ENCODE data around the gene SMPDL3B. TPM values are rescaled to one million over a fixed set of nuclear protein-coding genes. Genes with fewer than 3 reads are reported as not detected.
"Not testable (repeated sequence)": the region's sequence is repeated elsewhere in the genome, so short reads cannot be mapped to it uniquely, and the experiment has no call there.

Gene SMPDL3B
- total RNA-seq, 2 experiments from 2014 or later: 0.52 to 0.72 TPM

DNA sequence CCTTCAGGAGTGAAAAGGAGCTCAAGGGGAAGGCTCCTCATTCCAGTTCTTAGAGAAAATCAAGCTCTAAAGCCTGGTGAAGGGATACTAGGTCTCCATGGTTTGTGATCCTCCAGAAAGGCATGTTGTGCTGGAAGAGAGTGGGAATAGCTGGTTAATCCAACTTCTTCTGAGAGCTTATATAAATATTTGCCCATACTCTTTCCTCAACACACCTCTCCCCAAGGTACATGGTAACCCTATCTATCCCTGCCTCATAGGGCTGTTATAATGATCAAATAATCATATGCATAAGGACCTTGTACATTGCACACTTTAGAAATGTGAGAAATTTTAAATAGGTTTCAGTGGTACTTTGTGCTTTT, 39.6 kb downstream of the SMPDL3B start:
- CTCF ChIA-PET: no interaction called here
- Mint-ChIP-seq H3K27ac (no peak overlapping the region), H3K4me1 (ENCODE audit: low read depth) (peaks cover 4% of the 10 kb centered on the region), H3K4me3 (no peak overlapping the region), H3K36me3 (ENCODE audit: low read depth) (peaks cover 2% of the 10 kb centered on the region), H3K27me3 (ENCODE audit: low read depth) (no peaks in the 10 kb centered on the region), H3K9me3 (no peaks in the 10 kb centered on the region)
- DNase-seq: no peak
- intact Hi-C loops (cut with micrococcal nuclease): no loop called here

DNA sequence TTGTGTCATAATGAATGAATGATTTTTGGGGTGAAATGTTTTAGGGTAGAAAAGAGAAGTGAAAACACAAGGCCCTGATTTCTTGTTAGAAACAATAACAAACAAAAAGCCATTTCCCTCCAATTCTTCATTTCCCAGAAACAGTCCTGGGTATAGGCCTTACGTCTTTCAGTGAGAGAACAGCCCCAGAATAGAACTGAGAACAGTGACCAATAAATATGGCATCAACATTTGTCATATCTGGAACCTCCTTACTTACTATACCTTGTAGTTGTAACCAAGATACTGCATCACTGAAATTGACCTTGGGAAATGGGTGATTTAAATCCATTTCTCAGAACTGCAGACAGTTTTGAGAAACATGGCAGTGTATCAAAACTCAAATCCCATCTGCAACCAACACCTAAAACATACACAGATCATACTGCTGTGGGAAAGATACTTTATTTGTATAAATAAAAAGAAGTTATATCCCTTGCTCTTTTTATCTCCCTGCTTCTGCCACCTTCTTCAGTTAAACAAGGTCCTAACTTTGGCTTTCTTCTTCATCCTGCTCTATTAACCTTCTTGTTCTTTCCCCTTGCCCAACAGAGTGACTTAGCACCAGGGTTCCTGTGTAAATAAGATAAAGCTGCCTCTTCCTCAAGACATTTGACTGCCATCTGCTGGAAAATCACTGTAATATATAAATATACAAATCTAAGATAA, 44.5 kb downstream of the SMPDL3B start:
- CTCF ChIA-PET: interaction anchor here (0.5 to 3.4 kb wide), 5 partner anchors 34 to 122 kb away, joined by 3 to 23 read pairs (median 4); no protein-coding TSS in a partner anchor
- peaks cover 2% of the 10 kb centered on the region for H3K36me3 Mint-ChIP-seq (ENCODE audit: low read depth)
- no peak overlapping the region for H3K27ac Mint-ChIP-seq
- DNase-seq: no peak
- intact Hi-C loops (cut with micrococcal nuclease): loop anchor here (1.0 kb wide), 2 partner anchors 39 to 121 kb away; no protein-coding TSS in a partner anchor
- H3K4me1 Mint-ChIP-seq (ENCODE audit: low read depth): no peaks in the 10 kb centered on the region
- H3K4me3 Mint-ChIP-seq: no peak overlapping the region
- no peaks in the 10 kb centered on the region for H3K27me3 Mint-ChIP-seq (ENCODE audit: low read depth)
- no peaks in the 10 kb centered on the region for H3K9me3 Mint-ChIP-seq

DNA sequence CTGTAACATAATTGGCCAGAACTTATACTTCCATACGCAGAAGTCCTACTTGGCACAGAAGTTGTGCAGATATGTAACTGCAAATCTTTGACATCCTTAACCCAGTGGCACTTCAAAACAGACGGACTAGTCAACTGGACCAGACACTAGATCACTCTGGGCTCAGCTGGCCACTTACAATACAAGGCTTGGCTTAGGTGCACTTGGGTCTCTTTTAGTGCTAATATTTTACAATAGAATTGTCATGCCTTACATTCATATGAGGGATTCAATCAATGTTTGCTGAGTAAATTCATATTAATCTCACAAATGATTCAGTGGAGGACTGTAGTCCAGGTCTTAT, 45.0 kb downstream of the SMPDL3B start:
- no peaks in the 10 kb centered on the region for H3K4me1 Mint-ChIP-seq (ENCODE audit: low read depth)
- intact Hi-C loops (cut with micrococcal nuclease): loop anchor here (1.0 kb wide), 2 partner anchors 40 to 122 kb away; no protein-coding TSS in a partner anchor
- H3K27me3 Mint-ChIP-seq (ENCODE audit: low read depth): no peaks in the 10 kb centered on the region
- H3K36me3 Mint-ChIP-seq (ENCODE audit: low read depth): peaks cover 2% of the 10 kb centered on the region
- no peaks in the 10 kb centered on the region for H3K9me3 Mint-ChIP-seq
- CTCF ChIA-PET: interaction anchor here (0.5 to 3.4 kb wide), 6 partner anchors 14 to 172 kb away, joined by 3 to 23 read pairs (median 4); no protein-coding TSS in a partner anchor
- no peak for DNase-seq
- no peak overlapping the region for H3K27ac Mint-ChIP-seq
- H3K4me3 Mint-ChIP-seq: no peak overlapping the region

DNA sequence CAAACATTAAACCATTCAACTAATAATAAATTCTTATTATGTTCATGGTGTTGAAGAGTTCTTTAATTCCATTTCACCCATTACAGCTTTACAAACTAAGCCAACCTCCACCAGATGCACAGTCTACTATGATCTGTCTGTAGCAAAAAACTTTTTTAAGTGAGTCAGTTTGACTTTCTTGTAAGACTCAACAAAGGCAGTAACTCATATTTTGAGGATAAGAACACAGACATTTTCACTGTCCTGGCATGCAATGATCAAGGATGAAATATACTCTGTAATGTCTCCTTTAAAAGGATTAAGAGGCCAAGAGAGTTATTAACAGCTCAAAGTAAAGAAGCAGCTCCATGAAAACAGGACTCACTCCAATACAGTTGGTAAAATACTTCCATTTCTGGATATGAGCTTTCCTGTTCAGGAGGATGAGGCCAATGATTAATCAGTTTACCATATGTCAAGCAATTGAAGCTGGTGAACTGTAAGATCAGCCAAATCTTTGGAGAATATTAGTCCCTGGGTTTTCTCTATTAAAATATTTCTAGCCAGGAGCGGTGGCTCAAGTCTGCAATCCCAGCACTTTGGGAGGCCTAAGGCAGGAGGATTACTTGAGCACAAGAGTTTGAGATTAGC, 45.5 kb downstream of the SMPDL3B start:
- Mint-ChIP-seq H3K9me3 (no peaks in the 10 kb centered on the region), H3K4me3 (no peak overlapping the region), H3K27me3 (ENCODE audit: low read depth) (no peaks in the 10 kb centered on the region), H3K4me1 (ENCODE audit: low read depth) (no peaks in the 10 kb centered on the region), H3K27ac (no peak overlapping the region), H3K36me3 (ENCODE audit: low read depth) (peaks cover 2% of the 10 kb centered on the region)
- intact Hi-C loops (cut with micrococcal nuclease): no loop called here
- no peak for DNase-seq
- CTCF ChIA-PET: interaction anchor here (0.5 to 3.4 kb wide), 7 partner anchors 9 to 172 kb away, joined by 3 to 23 read pairs (median 4); no protein-coding TSS in a partner anchor

DNA sequence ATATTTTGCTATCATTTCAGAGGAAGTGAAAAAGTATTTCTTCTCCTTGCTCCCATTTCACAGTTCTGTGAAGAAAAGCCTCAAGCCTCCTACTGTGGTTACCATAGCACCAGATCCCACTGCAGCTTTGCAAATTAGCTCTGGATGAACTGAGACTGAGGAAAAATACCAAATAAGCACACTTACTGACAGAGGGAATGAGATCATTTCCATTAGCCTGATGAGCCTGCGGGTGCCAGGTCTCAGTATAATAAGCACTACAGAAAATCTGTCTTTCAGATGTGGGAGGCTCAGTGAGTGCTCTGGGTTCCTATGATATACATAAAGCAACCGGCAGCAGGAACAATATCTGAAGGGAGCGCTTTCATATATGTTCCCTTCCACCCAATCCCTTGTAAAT, 46.3 kb downstream of the SMPDL3B start:
- H3K36me3 Mint-ChIP-seq (ENCODE audit: low read depth): peaks cover 2% of the 10 kb centered on the region
- no peak overlapping the region for H3K27ac Mint-ChIP-seq
- intact Hi-C loops (cut with micrococcal nuclease): no loop called here
- H3K4me3 Mint-ChIP-seq: no peak overlapping the region
- no peaks in the 10 kb centered on the region for H3K27me3 Mint-ChIP-seq (ENCODE audit: low read depth)
- H3K9me3 Mint-ChIP-seq: no peaks in the 10 kb centered on the region
- no peak for DNase-seq
- H3K4me1 Mint-ChIP-seq (ENCODE audit: low read depth): no peaks in the 10 kb centered on the region
- CTCF ChIA-PET: interaction anchor here (0.6 to 3.4 kb wide), 5 partner anchors 10 to 123 kb away, joined by 3 to 23 read pairs (median 4); no protein-coding TSS in a partner anchor

DNA sequence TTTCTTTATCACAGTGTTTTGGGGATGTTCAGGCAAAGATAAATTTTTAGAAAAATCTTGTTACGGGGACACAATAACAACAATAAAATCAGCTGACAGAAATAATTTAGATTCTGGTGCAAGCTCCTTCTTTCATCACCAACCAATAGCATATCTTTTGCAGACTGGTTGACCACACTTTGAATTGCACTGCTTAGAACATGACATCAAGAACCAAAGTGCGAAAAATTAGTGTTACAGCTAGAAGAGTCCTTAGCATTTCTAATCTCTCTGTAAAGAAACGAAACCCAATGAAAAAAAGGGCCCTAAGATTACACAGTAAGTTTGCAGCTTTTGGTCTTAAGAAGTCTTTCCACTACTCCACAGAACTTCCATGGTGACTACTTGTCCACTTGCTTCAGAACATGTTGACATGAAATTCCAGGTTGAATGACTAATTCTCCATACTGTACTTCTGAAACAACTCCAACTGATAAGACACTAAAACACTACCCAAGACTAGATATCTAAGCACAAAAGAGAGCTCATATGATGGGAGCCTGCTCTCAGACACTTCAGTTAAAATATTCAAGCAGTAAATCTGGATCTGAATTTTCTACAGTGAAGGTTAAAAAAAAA, 56.2 kb downstream of the SMPDL3B start:
- CTCF ChIA-PET: interaction anchor here (0.6 kb wide), 1 partner anchor 534 kb away, joined by 5 read pairs; no protein-coding TSS in a partner anchor
- H3K4me3 Mint-ChIP-seq: no peak overlapping the region
- H3K27ac Mint-ChIP-seq: no peak overlapping the region
- H3K9me3 Mint-ChIP-seq: no peaks in the 10 kb centered on the region
- H3K27me3 Mint-ChIP-seq (ENCODE audit: low read depth): no peaks in the 10 kb centered on the region
- intact Hi-C loops (cut with micrococcal nuclease): loop anchor here (5.0 to 10.0 kb wide), 2 partner anchors 51 to 316 kb away; partner anchors contain the start of gene IFI6
- DNase-seq: no peak
- H3K4me1 Mint-ChIP-seq (ENCODE audit: low read depth): peaks cover 27% of the 10 kb centered on the region
- peaks cover 22% of the 10 kb centered on the region for H3K36me3 Mint-ChIP-seq (ENCODE audit: low read depth)

DNA sequence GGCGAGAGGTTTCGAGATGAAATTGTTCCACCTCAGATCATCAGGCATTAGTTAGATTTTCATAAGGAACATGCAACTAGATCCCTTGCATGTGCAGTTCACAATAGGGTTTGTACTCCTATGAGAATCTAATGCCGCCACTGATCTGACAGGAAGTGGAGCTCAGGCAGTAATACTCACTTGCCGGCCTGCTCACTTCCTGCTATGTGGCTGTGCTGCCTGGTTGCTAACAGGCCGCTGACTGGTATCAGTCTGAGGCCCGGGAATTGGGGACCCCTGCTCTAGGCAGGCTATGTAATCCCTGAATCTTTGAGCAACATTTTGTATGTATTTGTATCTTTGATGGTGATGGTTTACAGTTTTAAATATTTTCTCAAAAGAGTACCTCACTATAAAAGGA, 57.5 kb downstream of the SMPDL3B start:
- intact Hi-C loops (cut with micrococcal nuclease): loop anchor here (5.0 to 10.0 kb wide), 2 partner anchors 50 to 317 kb away; partner anchors contain the start of gene IFI6
- Mint-ChIP-seq H3K27me3 (ENCODE audit: low read depth) (no peaks in the 10 kb centered on the region), H3K4me1 (ENCODE audit: low read depth) (peaks cover 26% of the 10 kb centered on the region), H3K36me3 (ENCODE audit: low read depth) (peaks cover 20% of the 10 kb centered on the region), H3K4me3 (no peak overlapping the region), H3K27ac (peak overlapping the region; percentile 57), H3K9me3 (no peaks in the 10 kb centered on the region)
- DNase-seq: peak; percentile 70
- CTCF ChIA-PET: interaction anchor here (0.7 to 1.6 kb wide), 3 partner anchors 96 to 367 kb away, joined by 3 to 4 read pairs (median 3); partner anchors contain the start of gene EYA3

DNA sequence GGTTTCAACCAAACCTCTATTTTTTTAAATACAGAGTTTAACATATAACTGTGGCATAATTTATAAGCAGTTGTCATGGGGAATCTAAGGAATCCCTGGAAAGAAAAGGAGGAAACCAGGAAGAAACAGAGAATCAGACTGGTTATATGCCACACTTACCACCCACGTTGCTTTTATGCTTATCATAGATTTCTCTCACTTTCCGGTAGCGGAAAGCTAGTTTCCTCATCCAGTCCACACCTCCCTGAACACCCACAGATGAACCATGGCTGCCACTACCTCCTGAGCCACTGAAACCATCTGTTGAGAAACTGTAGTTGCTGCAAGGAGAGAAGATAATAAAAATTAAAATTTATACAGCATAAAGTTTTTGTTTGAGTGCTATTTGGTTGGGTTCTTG, 58.4 kb downstream of the SMPDL3B start:
- peak; percentile 41 for DNase-seq
- peaks cover 25% of the 10 kb centered on the region for H3K4me1 Mint-ChIP-seq (ENCODE audit: low read depth)
- H3K4me3 Mint-ChIP-seq: no peak overlapping the region
- no peaks in the 10 kb centered on the region for H3K9me3 Mint-ChIP-seq
- intact Hi-C loops (cut with micrococcal nuclease): loop anchor here (5.0 to 10.0 kb wide), 2 partner anchors 49 to 318 kb away; partner anchors contain the start of gene IFI6
- no peaks in the 10 kb centered on the region for H3K27me3 Mint-ChIP-seq (ENCODE audit: low read depth)
- H3K27ac Mint-ChIP-seq: peak overlapping the region; percentile 65
- CTCF ChIA-PET: interaction anchor here (0.6 to 1.6 kb wide), 7 partner anchors 53 to 947 kb away, joined by 3 to 4 read pairs (median 3); partner anchors contain the start of gene EYA3
- H3K36me3 Mint-ChIP-seq (ENCODE audit: low read depth): peaks cover 21% of the 10 kb centered on the region

DNA sequence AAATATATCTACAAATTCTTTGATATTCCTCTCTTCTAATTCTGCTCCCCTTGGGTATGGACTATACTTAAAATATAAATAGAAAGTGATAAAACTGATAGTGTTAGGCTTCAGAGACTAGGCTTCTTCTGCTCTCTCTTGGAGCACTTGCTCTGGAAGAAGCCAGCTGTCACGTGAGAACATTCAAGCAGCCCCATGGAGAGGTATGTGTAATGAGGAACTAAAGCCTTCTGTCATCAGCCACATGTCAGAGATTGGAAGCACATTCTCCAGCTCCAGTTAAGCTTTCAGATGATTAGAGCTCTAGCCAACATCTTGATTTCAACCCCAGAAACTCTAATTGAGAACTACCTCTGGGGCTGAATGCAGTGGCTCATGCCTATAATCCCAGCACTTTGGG, 59.3 kb downstream of the SMPDL3B start:
- Mint-ChIP-seq H3K4me1 (ENCODE audit: low read depth) (peaks cover 25% of the 10 kb centered on the region), H3K27me3 (ENCODE audit: low read depth) (no peaks in the 10 kb centered on the region), H3K27ac (no peak overlapping the region), H3K4me3 (no peak overlapping the region), H3K36me3 (ENCODE audit: low read depth) (peaks cover 23% of the 10 kb centered on the region), H3K9me3 (no peaks in the 10 kb centered on the region)
- no peak for DNase-seq
- intact Hi-C loops (cut with micrococcal nuclease): loop anchor here (5.0 to 10.0 kb wide), 2 partner anchors 48 to 319 kb away; partner anchors contain the start of gene IFI6
- CTCF ChIA-PET: interaction anchor here (1.0 to 1.6 kb wide), 5 partner anchors 14 to 137 kb away, joined by 3 to 4 read pairs (median 3); partner anchors contain the start of gene EYA3

DNA sequence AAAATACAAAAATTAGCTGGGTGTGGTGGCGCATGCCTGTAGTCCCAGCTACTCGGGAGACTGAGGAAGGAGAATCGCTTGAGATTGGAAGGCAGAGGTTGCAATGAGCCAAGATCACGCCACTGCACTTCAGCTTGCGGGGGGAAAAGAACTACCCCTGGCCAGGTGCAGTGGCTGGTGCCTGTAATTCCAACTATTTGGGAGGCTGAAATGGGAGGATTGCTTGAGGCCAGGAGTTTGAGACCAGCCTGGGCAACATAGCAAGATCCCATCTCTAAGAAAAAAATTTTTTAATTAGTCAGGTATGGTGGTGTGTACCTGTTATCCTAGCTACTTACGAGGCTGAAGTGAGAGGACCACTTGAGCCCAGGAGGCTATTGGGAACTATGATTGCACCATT, 59.7 kb downstream of the SMPDL3B start:
- H3K9me3 Mint-ChIP-seq; H3K27me3 Mint-ChIP-seq (ENCODE audit: low read depth); DNase-seq; H3K27ac Mint-ChIP-seq; H3K4me3 Mint-ChIP-seq: not testable (repeated sequence)
- Mint-ChIP-seq H3K4me1 (ENCODE audit: low read depth) (peaks cover 25% of the 10 kb centered on the region), H3K36me3 (ENCODE audit: low read depth) (peaks cover 24% of the 10 kb centered on the region)
- intact Hi-C loops (cut with micrococcal nuclease): loop anchor here (5.0 to 10.0 kb wide), 2 partner anchors 48 to 320 kb away; partner anchors contain the start of gene IFI6
- CTCF ChIA-PET: interaction anchor here (1.0 to 1.3 kb wide), 4 partner anchors 14 to 137 kb away, joined by 3 to 4 read pairs (median 3); no protein-coding TSS in a partner anchor

DNA sequence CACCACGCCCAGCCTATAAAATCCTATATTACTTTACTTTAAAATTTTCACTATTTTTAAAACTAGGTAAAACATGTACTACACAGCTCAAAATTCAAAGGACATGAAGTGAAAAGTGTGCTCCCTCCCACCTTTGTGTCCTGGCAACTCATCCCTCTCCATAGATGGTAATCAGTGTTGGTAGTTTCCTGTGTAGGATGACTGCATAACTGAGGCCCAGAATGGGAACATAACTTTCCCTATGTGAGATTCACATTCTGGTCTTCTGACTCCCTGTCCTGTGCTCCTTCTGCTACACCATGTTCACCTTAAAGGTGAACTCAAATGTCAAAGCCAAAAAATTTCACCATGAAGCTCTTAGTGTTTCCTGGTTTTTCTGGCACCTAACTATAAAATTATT, 64.3 kb downstream of the SMPDL3B start:
- Mint-ChIP-seq H3K9me3 (no peaks in the 10 kb centered on the region), H3K27ac (no peak overlapping the region), H3K36me3 (ENCODE audit: low read depth) (peaks cover 11% of the 10 kb centered on the region), H3K4me3 (no peak overlapping the region), H3K4me1 (ENCODE audit: low read depth) (peaks cover 2% of the 10 kb centered on the region), H3K27me3 (ENCODE audit: low read depth) (no peaks in the 10 kb centered on the region)
- intact Hi-C loops (cut with micrococcal nuclease): loop anchor here (10.0 kb wide), 1 partner anchor 324 kb away; the partner anchor contains the start of gene IFI6
- CTCF ChIA-PET: interaction anchor here (0.9 kb wide), 1 partner anchor 250 kb away, joined by 4 read pairs; no protein-coding TSS in a partner anchor
- DNase-seq: no peak

DNA sequence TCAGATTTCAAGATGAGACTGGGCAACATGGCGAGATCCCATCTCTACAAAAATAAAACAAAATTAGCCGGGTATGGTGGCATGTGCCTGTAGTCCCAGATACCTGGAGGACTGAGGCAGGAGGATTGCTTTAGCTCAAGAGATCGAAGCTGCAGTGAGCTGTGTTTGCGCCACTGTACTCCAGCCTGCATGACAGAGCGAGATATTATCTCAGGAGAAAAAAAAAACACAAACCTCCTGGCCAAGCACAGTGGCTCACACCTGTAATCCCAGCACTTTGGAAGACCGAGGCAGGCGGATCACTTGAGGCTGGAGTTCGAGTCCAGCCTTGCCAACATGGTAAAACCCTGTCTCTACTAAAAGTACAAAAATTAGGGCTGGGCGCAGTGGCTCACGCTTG, 67.8 kb downstream of the SMPDL3B start:
- H3K9me3 Mint-ChIP-seq: no peaks in the 10 kb centered on the region
- intact Hi-C loops (cut with micrococcal nuclease): no loop called here
- no peaks in the 10 kb centered on the region for H3K4me1 Mint-ChIP-seq (ENCODE audit: low read depth)
- H3K27ac Mint-ChIP-seq: no peak overlapping the region
- CTCF ChIA-PET: interaction anchor here (0.6 to 0.7 kb wide), 3 partner anchors 31 to 206 kb away, joined by 3 to 4 read pairs (median 3); no protein-coding TSS in a partner anchor
- DNase-seq: no peak
- H3K36me3 Mint-ChIP-seq (ENCODE audit: low read depth): peaks cover 11% of the 10 kb centered on the region
- H3K27me3 Mint-ChIP-seq (ENCODE audit: low read depth): no peaks in the 10 kb centered on the region
- H3K4me3 Mint-ChIP-seq: no peak overlapping the region
